Activated CD4-positive, alpha-beta T cell treated with anti-CD3 and anti-CD28 coated beads, Interleukin-2, Interleukin-4, amounts not matched to agents 100 ng/mL and 50 ng/mL, durations not matched to agents 16 hours and 8 hours (primary cell): ENCODE data around the gene NUP210.

Experiments used
- DNase-seq: peaks from one replicate; pipeline ENCODE4 v3.0.0-alpha.2; 2020; ENCODE audit warnings: low spot score

NUP210 gene

DNA sequence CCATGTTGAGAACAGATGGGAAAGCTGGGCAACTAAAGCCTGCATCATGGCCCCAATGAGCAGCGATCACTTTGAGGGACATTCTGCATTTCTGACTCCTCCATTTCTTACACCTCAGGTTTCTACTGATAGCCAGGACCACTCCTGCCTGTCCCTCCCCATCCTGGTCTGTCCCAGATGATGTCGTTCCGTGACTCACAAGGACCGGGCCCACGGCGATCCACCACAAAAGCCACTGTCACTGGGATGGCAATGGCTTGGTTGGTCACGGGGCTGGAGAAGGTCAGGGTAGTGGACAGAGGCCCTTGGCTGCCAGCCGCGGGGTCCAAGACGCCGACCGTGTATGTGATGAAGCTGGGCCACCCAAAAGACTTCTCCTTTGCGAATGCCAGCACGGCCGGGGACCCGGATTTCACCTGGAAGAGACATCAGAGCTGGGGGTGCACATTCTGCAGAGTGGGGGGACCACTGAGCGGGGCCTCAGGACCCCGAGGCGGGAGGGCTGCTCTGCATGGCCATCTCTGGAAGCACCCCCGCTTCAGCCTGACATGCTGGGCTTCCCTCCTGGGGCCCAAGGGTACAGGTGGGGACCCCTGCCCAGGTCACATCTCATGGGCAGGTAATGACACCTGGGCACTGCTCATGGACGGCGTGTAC, 100.4 kb downstream of the NUP210 start:
- DNase-seq, result no peak

DNA sequence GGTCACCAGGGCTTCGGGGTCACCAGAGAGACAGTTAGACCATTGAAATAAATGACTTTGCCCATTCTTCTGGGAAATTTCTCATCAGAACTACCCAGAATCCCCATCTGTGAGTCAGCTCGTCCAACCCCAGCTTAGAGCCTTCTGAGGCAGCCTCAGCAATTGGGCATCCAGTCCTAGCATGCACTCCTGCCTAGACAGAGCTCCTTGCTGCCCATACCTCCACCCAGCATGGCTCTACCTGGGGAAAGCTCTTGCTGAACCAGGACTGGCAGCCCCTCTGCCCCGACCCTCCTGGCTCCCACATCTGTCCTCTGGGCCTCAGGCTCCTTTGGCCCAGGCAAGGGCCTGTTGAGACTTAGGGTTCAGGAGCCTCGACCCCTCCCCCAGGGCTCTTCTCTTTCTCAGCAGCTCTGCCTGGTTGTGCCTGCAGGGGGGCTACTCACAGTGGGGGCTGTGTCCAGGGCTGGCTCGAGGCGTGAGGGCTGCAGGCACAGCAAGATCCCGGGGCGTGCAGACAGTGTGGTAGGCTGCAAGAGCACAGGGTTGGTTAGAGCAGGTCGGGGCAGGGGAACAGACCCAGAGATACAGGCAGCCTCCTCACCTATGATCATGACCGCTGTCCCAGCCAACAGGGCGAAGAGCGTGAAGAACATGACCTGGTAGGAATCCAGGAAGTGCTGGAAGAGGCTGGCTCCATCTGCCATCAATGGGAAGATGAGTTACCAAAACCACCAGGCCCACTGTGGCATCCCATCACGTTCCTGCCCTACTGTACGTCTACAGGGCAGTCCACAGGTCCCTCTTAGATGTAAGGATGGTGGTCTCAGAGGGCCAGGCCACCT, 101.3 kb downstream of the NUP210 start:
- no peak for DNase-seq

DNA sequence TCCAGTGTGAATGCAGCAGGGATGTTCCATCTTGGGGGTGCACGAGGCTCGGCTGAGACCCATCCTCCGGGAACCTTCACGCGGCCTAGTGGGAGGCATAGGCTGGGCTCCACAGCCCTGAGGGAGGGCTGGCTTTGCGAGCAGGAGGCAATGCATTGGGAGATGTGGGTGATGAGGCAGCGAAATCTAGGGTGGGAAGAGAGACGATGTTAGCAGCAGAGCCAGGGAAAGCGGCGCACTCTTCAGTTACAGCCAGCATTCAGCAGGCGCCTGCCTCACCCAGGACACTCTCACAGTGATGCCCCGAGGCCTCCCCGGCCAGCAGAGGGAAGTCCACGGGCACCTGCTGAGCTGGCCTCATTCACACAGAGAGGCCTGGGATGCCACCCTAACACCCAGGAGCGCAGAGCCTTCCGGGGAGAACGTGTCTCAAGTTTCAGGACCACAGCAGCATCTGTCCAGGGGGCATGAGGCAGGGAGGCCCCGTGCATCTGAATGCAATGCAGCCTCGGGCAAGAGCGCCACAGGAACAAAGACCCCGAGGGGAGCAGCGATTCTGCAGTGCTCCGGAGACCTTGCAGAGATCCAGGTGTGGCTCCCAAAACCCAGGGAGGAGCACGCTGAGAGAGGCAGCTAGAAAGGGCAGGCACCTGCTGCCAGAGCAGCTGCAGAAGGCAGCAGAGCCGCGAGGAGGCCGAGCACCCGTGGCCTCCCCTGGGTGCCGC, 102.4 kb downstream of the NUP210 start:
- no peak for DNase-seq

DNA sequence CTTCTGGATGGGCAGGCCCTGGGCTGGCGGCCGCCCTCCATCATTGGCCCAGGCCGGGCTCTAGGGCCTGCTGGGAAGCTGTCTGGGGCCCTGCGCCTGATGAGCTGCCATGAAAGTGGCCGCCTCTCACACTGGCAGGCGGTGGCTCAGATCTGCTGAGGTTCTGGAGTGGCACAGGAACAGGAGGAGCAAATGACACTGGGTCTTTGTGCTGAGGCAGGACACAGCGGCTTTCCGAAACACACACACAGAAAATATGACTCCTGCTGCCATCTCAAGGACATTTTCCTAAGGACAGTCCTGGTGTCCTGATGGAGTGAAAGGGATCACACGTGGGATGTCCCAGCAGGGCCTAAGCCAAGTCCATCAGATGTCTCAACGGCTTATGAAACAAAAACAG, 103.5 kb downstream of the NUP210 start:
- no peak for DNase-seq

DNA sequence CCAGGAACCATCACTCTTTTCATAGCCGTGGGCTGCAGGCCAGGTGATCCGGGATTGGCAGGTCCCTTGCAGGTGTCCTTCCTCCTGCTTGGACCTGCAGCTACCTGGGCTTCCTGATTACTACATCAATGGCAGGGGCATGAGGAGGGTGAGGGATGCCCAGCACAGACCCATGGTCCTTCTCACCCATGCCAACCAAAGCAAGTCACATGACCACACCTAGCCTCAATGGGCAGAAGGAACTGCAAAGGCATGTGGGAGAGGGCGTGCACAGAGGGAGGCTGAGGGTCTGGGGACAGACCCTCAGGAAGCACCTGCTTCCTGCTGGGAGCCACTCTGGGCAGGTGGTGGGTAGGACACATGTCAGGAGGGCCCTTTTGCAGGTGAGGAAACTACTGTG, 105.2 kb downstream of the NUP210 start:
- DNase-seq, result no peak

DNA sequence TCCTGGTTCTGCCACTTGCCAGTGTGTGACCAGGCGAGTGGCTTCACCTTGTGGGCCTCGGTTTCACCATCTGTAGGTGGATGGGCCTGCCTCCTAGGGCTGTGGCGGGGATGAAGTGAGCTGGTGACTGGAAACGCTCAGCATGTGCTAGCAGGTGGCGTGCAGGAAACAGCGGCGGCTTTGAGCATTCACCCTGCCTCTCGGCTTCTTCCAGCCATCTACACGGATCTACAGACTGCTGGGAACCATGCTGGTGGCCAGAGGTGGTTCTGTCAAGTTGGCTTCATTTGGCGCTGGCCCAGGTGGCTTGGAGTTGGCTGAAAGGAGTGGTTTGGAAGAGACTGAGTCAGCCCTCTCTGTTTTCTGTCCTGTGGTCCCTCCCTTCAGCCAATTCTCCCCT, 106.3 kb downstream of the NUP210 start:
- DNase-seq, result no peak

DNA sequence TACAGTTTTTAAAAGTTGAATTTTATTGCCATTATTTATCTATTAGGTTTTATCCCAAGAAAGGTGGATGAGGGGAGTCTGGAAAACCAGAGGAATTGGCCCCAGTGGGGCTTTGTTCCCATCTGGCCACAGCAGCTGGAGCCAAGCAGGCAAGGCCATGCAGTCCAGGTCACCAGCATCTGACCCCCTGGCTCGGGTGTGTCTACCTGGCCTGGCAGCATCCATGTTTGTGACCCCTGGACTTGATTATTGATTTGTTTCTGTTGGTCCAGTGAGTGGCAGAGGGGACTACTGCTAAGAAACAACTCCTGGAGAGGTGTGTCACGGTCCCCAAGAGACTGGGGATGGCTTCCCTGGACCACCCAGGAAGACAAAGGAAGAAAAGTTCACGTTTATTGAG, 111.1 kb downstream of the NUP210 start:
- DNase-seq, result no peak

DNA sequence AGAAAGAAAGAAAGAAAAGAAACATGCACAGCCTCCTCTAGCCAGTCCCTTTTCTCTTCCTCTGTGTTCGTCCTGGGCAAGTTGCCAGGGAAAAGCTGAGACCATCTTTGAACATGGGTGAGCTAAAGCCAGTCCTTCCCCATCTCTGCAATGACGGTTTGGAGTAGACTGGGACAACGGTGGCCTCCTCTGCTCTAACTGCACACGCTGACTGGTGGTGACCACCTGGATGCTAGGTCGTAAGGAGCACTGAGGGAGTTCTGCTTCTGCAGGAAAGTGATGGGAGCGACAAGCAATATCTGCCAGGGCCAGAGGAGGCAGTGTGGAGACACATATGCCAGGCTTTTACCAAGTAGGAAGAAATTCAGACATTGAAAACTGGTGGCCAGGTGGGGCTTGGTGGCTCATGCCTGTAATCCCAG, 111.7 kb downstream of the NUP210 start:
- peak; percentile 9 for DNase-seq

DNA sequence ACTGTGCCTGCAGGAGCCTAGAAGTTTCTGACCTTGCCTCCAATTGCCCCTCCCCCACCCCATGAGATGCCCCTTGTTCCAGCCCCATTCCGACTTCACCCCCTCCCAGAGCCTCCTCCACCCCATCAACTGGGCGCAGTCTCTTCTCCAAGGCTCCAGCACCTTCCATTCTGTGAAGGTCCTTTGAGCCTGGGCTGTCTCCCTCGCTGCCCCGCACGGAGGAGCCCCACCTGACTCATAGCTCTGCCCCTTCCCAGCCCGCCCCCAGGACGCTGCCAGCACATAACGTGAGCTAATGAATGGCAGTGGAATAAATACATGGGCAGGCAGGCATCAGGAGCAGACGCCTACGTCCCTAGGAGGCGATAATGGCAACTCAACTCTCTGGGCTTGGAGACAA, 113.1 kb downstream of the NUP210 start:
- DNase-seq, result no peak

DNA sequence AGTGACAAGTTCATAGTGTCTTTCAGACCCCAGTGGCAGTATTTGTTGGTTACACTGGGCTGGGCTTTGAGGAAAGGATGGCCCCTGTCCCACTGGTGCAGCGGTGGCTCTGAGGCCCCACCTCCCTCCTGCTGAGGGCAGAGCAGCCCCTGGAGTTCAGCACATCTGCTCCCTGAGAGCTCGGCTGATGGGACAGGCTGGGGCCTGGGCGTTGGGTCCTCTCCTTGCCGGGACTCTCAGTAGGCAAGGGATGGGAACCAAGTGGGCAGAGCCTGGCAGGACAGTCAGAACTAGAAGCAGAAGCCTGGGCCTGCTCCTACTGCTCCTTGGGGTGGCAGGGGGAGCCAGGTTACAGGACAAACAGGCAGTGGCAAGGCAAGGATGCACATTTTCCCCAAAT, 114.5 kb downstream of the NUP210 start:
- DNase-seq, result no peak

DNA sequence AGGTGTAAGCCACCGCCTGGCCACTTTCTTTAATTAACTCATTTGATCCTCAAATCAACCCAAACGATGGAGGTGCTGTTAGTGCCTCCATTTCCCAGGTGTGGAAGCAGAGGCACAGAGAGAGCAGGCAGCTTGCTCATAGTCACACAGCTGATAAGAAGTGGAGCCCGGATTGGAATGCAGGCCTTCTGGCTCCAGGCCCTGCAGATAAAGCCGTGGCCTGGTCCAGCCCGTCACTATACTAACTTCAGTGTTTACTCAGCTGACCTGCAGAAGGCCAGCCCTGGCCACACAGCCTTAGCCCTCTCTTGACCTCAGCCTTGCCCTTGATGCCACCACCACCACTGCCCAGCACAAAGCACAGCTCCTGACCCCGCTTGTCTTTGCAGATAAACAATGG, 116.7 kb downstream of the NUP210 start:
- DNase-seq, result no peak

DNA sequence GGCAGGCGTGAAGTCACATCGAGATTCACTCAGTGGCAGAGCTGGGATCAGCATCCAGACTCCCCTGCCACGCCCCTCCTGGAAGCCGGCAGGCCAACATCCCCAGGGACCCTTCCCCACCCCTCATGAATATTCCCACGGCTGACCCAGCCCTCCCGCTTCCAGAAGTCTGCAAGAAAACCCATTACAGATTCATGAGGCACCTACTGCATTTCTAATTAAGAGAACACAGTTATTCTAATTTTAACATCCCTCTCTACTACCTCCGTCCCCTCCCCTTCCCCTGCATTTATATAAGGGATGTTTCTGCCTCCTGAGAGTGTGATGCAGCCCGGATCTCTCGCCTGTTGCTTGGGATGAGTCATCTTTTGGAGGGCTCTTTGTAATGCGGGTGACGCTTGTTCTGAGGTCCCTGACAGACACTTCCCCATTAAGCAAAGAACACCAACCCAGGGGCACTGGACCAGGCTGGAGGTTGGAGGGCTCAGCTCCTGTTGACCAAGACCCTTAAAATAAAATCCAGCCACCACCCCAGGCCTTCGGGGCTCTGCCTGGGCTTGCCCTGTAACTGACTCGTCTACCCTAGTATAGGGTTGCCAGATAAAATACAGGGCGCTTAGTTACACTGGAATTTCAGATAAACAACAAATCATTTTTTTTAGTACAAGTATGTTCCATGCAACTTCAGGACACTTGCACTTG, 118.7 kb downstream of the NUP210 start:
- peak; percentile 13 for DNase-seq

DNA sequence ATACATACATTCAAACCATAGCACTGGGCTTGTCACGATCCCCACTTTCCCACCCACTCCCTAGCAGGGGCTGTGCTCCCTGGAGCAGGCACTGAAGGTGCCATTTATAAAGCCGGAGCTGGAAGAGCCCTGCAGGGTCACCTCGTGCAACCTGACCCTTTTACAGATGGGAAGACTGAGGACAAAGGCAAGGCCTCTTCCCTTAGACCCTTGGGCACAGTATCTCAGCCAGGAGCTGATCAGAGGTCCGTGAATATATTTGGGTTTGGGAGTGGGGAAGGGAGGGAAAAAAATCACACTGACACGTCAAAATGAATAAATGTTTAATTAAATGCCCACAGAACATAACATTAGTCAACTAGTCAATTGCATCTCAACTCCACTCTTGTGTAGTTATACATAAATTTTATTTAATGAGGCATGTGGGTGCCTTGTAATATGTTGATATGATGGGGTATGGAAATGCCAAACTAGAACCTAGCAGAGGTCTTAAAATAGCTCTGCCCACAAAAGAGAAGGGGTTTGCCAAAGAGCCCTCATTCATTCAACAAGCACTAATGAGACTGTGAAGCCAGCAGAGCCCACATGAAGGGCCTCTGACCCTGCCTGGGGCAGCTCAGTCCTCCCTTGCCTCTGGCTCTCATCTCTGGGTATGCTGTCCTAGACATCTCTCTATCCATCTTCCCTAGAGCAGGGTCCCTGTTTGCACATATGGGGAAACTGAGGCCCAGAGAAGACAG, 119.4 kb downstream of the NUP210 start:
- no peak for DNase-seq

DNA sequence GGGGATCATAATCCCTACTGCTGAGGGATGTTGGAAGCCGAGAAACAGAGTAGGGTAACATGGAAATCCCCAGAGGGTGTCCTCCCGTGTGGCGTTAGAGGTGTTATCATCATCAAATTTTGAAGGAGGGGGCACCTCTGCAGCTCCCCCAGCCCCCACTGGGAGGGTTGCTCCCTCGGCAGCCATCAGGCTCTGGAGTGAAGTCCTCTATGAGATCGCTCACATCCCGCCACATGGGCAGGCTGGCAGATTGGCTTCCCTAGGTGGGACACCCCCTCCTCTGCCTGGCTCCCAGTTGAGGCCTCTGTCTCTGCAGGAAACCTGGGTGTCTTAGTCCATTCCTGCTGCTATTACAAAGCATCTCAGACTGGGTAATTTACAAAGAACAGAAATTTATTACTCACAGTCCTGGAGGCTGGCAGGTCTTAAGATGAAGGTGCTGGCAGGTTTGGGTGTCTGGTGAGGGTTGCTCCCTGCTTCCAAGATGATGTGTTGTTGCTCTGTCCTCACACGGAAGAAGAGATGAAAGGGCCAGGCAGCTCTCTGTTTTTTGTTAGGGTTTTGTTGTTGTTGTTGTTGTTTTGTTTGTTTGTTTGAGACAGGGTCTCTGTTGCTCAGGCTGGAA, 120.5 kb downstream of the NUP210 start:
- no peak for DNase-seq

DNA sequence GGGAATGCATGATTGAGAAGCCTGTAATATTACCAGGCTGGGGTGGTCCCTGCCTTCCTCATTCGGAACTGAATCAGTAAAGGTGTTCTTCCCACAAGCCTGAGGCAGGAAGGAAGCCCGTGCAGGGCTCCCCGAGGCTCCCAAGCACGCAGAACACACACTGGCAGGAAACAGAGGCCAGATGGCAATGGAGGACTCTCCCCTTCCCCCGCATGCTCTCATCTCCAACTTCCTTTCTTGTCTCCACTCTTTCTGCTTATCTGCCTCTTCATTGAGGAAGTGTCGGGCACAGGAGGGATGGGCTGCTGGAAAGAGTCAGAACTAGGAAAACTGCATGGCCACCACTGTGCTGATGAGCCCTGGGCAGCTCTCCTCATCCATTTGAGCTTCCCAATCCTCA, 123.5 kb downstream of the NUP210 start:
- DNase-seq, result no peak

DNA sequence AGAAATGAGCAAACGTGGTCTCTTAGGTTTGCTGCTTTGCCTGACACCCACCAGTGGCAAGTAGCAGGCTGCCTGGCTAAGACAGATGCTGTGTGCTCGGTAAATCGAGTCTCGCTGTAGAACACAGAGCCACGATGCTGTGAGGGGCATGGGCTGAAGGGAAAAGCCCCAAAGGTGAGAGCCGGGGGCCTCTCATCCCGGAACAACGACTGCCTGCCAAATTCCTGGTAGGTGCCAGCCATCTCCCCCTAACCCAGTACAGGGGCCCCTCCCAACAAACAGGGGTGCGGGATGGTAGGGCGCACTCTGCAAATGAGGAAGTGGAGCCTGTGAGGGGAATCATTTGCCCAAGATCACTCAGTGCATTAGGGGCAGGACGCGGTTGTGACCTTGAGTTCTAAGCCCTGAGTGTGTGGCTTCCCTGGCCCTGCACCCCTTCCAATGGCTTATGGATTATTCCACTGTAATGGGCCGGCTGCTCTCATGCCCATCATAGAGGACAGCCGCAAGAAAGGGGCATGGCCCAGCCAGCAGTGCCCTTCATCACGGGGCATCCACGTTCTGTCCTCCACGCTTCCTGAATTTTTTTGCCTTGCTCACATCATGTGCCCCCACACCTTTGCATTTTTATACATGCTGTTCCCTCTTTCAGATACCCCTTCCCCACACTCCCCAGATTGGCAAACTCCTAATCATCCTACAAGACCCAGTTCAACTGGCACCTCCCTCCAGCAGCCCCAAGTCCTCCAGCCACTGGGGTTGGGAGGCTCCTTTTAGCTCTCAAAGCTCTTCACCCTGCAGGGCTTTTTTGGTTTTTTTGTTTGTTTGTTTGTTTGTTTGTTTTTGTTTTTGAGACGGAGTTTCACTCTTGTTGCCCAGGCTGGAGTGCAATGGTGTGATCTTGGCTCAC, 125.4 kb downstream of the NUP210 start:
- no peak for DNase-seq

DNA sequence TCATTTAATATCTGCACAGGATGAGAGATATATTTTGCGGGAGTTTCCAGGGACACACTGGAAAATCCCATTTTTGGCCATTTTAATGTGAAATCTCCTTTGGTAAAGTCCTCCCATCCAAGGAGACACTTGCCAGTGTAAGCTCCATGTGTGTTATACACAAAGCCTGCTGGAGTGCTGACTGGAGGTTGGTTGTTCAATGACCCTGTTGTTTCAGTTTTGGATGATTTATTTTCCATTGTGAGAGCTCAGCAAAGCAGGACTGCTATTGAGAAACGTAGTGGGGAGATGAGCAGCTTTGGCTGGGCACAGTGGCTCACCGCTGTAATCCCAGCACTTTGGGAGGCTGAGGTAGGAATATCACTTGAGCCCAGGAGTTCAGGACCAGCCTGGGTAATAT, 127.7 kb downstream of the NUP210 start:
- no peak for DNase-seq

DNA sequence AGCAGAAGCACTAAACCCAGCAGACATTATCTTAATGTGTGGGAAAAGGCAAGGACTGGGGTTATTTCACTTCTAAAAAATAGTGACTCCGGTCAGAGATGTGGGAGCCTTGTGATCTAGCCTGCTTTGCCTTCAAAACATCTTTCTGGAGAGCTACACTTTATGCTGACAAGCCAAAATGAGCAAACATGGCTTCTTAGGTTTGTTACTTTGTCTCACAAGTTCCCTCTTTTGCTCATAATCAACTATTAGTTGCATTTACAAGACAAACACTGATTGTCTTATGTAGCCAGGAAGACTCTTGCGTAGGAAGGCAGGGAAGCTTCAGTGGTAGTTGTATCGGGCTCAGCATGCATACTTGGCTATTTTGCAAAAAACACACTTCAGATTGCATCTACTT, 129.2 kb downstream of the NUP210 start:
- DNase-seq, result no peak

DNA sequence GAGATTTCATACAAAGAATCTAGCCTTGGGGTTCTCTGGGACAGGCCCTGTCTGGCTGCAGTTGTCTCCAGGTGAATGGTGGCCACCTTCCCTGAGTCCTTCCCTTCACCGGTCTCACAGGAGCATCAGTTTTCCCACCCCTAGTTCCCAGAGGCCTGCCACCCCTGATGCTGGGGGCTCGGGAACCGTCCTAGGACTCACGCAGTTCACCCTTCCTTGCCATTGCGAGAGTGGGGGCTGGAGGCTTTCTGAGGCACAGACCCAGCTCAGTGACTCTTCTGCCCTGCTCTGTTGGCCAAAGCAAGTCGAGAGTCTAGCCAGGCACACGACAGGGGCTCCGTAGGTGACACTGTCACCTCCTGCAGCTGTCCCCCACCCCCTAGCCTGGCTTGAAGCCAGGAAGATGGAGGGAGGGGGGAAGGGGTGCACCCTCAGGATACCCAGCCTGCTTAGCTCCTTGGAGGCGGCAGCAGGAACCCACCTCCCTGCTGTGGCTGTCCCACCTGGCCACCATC, 130.3 kb downstream of the NUP210 start:
- no peak for DNase-seq
